ENCODE results near the gene SBK2. TPM values are rescaled to one million over a fixed set of nuclear protein-coding genes. Genes with fewer than 3 reads are reported as not detected.
"Not testable (repeated sequence)": the region's sequence is repeated elsewhere in the genome, so short reads cannot be mapped to it uniquely, and the experiment has no call there.

The SBK2 gene
- polyA plus RNA-seq, 3 donors: 0.12 to 0.90 TPM; not detected in 1

GRCh38 chr19:55540619-55541018 is 3.7 kb upstream of the SBK2 start:
- 42 to 72% (median 55%) methylated on average over 9 to 10 of the region's 10 CpGs for WGBS, 3 donors

GRCh38 chr19:55539090-55539984 is 2.4 kb upstream of the SBK2 start:
- 81 to 84% (median 82%) methylated on average over 32 to 33 of the region's 33 CpGs for WGBS, 3 donors
- no peak overlapping the region for H3K27ac ChIP-seq (ENCODE audit: low read depth, low read length)

More at GRCh38 chr19:55540619-55541018, 3.7 kb upstream of the SBK2 start:
- no peak overlapping the region for H3K27ac ChIP-seq (ENCODE audit: low read depth, low read length)

GRCh38 chr19:55538132-55538531 is 1.2 kb upstream of the SBK2 start:
- WGBS, 3 donors: 87 to 98% (median 92%) methylated on average over 5 of the region's 5 CpGs
- H3K27ac ChIP-seq (ENCODE audit: low read depth, low read length): no peak overlapping the region

GRCh38 chr19:55537741-55538111 is 793 bp upstream of the SBK2 start:
- no peak overlapping the region for H3K27ac ChIP-seq (ENCODE audit: low read depth, low read length)
- WGBS, 3 donors: 67 to 70% (median 69%) methylated on average over 5 of the region's 5 CpGs

- WGBS, 3 donors: 76 to 95% (median 93%) methylated on average over 11 of the region's 11 CpGs
- no peak overlapping the region for H3K27ac ChIP-seq (ENCODE audit: low read depth, low read length)
These were observed 567 bp downstream of the SBK2 start for GRCh38 chr19:55536366-55536765.

- WGBS, 3 donors: 82 to 93% (median 92%) methylated on average over 22 of the region's 22 CpGs
These were observed 975 bp downstream of the SBK2 start for GRCh38 chr19:55535965-55536350.

GRCh38 chr19:55535173-55535964 is 1.6 kb downstream of the SBK2 start:
- no peak overlapping the region for H3K27ac ChIP-seq (ENCODE audit: low read depth, low read length)
- WGBS, 3 donors: 69 to 83% (median 80%) methylated on average over 12 of the region's 12 CpGs

More at GRCh38 chr19:55535965-55536350, 975 bp downstream of the SBK2 start:
- no peak overlapping the region for H3K27ac ChIP-seq (ENCODE audit: low read depth, low read length)

GRCh38 chr19:55534280-55534679 is 2.7 kb downstream of the SBK2 start:
- not testable (repeated sequence) for H3K27ac ChIP-seq (ENCODE audit: low read depth, low read length)
- 83 to 88% (median 85%) methylated on average over 7 of the region's 7 CpGs for WGBS, 3 donors

GRCh38 chr19:55530996-55531395 is 5.9 kb downstream of the SBK2 start:
- 89 to 92% (median 91%) methylated on average over 25 to 26 of the region's 26 CpGs for WGBS, 3 donors
- H3K27ac ChIP-seq (ENCODE audit: low read depth, low read length): no peak overlapping the region

GRCh38 chr19:55529636-55530234 is 7.2 kb downstream of the SBK2 start:
- H3K27ac ChIP-seq (ENCODE audit: low read depth, low read length): no peak overlapping the region
- 70 to 89% (median 81%) methylated on average over 40 to 56 of the region's 56 CpGs for WGBS, 3 donors

- 30 to 48% (median 40%) methylated on average over 15 of the region's 15 CpGs for WGBS, 3 donors
These were observed 8.7 kb downstream of the SBK2 start for GRCh38 chr19:55528030-55528803.

GRCh38 chr19:55527197-55528029 is 9.5 kb downstream of the SBK2 start:
- no peak overlapping the region for H3K27ac ChIP-seq (ENCODE audit: low read depth, low read length)
- 82 to 86% (median 85%) methylated on average over 22 of the region's 22 CpGs for WGBS, 3 donors

More at GRCh38 chr19:55528030-55528803, 8.7 kb downstream of the SBK2 start:
- H3K27ac ChIP-seq (ENCODE audit: low read depth, low read length): no peak overlapping the region

GRCh38 chr19:55526216-55527196 is 10.4 kb downstream of the SBK2 start:
- 22 to 26% (median 25%) methylated on average over 32 to 35 of the region's 35 CpGs for WGBS, 3 donors
- no peak overlapping the region for H3K27ac ChIP-seq (ENCODE audit: low read depth, low read length)

GRCh38 chr19:55525289-55526101 is 11.4 kb downstream of the SBK2 start:
- H3K27ac ChIP-seq (ENCODE audit: low read depth, low read length): no peak overlapping the region
- 47 to 55% (median 50%) methylated on average over 24 to 29 of the region's 29 CpGs for WGBS, 3 donors

GRCh38 chr19:55520691-55521292 is 16.1 kb downstream of the SBK2 start:
- H3K27ac ChIP-seq (ENCODE audit: low read depth, low read length): no peak overlapping the region
- 74 to 83% (median 80%) methylated on average over 14 of the region's 14 CpGs for whole genome bisulfite sequencing, 3 donors
